Measurements from ENCODE around the gene CENPP.

The CENPP gene

DNA sequence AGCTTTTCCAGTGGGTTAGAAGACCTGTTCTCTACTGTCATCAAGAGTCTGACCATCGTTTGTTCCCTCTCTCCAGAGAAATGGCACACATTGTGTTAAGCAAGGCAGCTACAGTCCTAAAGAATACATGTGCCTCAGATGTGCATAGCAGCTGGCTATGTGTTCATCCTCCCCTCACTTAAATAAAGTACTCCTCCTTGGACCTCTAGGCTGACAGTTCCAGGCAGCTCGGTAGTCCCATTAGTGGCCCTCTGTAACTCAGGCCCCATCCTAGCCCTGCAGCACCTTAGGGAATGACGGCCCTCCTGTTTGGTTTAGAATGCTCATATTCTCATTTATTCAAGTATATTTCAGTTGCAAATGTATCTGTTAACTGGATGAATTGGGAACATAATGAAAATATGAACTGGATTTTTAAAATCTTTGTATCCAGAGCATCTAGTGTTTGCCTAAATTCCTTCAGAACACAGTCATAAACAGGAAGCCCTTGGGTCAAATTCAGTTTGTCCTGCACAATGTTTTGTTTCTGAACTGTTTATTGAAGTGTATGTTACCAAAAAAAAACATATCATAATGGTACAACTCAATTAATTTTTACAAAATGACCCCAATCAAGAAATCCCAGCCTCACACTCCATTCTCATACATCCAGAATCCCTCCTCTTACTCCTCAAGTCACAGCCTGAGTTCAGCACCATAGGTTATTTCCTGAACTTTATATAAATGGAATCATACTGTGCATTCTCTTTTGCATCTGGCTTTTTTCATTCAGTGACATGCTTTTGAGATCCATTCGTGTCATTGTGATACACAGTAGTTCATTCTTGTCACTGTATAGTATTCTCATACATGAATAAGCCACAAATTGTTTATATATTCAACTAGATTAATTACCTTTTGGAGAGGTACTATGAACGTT, 158.1 kb downstream of the CENPP start:
- no peak for DNase-seq

DNA sequence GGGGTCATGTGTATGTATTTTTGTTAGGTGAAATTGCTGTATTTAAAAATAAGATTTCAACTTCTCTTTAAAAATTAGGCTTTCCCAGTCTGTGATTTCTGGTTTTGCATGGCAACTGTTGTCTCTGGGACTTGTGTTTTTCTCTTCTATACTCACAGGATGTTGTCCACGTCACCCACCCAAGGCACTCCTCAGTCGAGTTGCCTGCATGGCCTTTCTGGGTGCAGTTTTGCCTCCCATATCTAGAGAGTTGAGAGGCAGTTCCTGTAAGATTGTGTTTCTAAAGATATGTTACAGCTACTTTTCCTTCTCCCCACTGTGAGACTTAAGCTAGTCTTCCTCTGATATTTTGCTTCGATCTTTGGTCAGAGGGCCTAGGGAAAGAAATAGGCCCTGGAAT, 158.8 kb downstream of the CENPP start:
- DNase-seq, result no peak

DNA sequence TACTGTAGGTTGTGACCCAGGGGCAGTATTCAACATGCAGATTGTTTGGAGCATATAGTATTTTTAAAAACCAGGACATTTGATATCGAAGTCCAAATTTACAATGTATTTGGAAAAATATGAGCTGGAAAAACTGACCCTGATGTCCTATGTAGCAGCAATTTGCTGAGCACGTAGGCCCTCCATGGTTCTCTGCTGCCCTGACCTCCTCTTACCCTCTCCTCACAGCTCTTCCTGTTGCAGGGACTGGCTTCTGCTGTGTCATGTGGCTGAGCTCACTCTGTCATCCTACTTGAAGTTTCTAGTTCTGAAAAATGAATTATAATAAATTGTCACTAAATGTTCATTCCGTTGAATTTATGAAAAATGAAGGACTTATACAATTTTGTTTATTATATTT, 160.6 kb downstream of the CENPP start:
- no peak for DNase-seq

DNA sequence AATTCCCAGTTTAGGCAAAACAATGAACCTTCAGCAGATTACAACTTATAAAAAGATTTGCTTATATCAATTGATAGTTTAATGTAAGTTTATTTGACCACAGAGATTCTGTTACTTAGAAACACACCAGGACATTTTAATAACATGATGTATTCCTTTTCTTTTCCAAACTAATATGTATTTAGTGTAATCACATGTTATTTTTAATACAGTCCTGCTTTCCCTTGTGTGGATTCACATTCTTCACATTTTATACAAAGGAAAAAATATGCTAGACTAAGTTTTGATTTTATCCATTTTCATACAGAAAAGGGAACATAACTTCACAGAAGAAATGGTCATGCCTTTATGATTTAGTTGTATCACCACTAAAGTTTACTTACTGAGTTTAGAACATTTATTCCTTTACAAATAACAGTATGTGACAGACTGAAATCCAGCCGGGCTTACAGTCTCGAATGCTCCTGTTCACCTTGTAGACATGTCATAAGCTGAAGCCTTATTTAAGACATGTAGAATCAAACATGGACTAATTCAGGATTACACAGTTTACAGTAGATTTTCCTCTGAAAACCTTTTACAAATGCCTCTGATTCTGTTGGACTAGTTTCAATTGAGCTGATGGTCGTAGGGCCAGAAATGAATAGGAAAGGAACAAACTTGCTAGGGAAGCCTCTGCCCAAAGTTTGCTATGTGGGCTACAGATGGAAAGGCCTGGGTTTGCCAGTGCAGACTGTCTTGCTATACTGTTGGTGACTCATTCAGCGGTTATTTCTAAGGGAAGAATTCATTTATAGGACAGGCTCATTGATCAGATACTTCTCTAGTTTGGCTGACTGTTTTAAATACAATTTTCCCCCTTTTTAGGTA, 163.2 kb downstream of the CENPP start:
- no peak for DNase-seq

DNA sequence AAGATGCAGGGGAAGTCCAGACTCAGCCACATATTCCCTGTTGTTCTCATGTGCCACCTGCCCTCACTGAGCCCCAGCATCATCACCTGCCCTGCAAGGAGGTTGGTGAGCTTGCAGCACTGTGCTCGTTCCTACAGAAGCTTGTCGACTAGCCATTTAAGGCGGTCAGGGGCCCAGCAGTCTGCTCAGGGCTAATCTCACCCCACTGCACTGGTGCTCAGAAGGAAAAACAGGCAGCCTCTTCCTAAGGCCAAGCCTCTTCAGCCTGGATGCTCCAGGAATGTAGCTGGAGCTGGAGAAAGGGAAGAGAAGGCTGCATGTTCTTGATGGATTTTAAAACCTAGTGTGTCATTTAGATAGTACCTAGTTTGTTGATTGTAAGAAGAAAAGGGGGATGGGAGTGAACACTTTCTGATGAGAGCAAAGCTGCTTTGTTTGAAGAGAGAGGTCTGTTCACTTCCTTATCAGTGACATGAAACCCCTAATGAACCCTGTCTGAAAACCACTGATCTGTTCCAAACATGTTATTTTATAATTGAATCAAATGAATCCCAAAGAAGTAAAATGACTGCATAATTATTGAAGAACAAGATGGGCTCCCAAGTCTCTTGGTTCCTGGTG, 167.1 kb downstream of the CENPP start:
- DNase-seq, result no peak

DNA sequence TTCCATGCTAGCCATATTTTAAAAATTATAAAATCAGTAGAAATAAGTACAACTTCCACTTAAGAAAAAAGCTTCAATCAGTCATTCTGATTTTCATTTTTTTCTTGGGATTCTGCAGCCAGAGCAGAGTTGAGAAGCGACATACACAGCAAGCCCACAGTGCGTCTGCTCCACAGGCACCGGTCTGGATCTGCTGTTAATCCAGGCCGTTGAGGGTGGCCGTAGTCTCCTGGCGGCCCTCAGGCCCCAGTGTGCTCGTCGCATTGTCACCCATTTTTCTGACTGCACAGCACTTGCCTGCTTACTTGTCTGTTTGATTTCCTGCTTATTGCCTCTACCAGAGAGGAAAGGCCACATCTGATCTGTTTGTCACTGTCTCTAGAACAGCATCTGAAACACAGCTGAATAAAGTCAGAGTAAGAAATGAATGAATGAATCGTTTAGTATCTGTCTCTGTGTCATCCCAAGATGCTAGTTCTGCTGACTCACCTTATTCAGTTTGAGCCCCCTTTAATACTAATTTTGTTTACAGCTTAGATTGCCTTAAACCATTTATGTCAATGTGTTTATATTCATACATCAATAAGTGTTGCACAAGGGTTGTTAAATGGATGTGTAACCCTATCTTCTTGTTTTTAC, 168.1 kb downstream of the CENPP start:
- no peak for DNase-seq

DNA sequence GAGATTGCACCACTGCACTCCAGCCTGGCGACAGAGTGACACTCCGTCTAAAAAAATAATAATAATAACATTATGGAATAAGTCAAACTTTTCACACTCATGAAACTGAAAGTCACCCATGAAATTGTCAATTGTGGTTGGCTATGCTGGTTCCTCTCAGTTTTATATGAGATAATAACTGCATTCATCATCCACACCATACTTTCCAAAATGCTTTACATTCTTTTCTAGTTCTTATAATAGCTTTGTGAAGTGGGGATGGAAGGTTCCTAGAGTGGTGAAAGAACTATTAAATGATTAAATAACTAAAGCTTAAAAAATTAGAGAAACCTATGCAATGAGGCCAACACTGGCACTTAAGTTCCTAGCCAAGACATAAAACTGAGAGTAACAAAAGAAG, 169.1 kb downstream of the CENPP start:
- no peak for DNase-seq

DNA sequence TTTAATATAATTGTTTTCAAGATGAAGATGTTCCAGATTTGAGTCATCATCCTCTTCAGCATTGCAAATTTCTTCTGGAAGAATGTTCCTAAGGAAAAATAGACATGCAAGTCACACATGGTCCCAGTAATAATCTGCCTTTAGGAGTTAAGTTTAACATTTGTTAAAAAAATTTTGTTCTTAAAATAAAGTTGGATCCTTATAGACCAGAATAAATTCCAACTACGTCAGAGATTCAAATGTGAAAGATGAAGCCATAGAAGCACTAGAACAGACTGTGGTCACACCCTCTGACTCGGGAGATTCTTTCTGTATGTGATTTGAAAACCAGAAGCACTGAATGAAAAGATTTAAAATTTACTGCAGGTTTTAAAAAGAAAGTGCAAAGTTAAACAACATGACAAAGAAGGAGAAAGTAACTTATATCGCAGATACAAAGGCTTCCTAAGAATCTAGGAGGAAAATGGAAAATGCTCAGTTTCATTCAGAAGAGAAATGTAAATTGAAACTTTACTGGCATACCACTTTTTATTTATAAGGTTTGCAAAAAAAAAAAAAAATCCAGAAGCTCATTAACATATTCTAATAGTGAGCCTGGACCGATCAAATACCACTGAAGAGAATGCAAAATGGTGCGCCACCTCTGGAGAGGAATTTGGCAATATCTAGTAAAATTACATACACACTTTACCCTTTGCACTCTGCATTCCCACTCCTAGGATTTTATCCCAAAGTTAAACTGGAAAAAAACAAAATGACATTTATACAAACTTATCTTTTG, 170.8 kb downstream of the CENPP start:
- no peak for DNase-seq

DNA sequence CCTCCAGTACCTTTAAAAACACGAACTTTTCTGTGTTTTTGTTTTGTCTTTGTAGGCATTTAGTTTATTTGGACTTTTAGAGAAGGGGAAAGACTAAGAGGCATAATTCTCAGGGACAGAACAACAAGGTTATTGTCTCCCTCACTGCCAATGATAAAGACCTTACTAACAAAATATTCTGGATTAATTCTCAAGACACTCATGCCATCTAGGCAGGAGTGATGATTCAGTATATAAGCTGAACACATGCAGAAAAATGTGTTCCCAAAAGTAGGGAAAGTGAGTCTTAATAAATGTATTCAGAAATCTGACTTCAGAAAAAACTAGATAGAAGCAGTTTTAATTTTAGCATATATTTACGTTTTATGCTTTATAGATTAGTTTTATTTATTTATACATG, 173.9 kb downstream of the CENPP start:
- no peak for DNase-seq

DNA sequence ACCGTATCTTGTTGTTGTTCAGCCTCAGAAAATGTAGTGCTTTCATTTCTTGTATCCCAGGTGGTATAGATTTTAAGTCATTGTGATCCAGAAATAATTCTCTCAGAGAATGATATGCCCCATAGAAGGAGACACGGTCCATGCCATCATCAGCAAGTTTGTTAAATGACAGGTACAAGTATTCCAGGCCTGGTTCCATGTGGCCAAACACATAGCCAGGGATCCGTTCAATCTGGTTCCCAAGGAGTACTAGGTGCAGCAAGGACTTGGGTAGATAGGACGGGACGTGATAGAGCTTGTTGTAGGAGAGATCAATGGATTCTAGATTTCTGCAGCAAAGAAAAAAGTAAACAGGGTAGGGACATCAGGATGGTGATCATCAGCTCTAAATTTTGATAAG, 175.0 kb downstream of the CENPP start:
- DNase-seq, result no peak

DNA sequence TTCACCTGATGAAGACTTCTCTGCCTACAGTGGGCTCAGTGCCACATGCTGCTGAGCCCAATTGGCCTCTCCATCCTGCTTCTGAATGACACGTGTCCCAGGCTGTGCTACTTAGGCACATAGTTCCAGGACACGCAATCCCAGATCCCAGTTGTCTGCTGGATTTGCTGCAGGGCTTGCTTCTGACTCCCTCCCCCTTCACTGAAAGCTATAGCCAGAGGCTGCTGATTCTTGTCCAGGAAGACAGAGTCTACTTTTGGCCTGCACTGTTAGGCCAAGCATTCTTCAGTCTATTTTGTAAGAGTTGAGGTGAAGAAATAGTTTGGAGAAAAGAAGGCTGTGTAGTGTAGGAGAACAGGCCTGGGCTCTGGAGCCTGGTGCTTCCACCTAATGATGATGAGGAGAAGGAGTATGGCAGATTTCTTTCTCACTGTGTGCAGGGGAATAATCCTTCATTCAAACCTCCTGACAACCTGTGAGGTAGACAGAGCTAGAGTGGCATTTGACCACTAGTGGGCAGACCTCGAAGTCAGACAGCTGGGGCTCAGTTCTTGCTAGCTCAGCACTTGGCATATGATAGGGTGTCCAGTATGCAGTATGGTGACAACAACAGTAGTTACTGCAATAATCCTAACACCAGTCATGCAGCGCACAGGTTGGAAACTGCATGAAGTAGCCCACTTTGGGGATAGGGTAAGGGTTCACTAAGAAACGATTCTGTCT, 176.1 kb downstream of the CENPP start:
- DNase-seq, result no peak

DNA sequence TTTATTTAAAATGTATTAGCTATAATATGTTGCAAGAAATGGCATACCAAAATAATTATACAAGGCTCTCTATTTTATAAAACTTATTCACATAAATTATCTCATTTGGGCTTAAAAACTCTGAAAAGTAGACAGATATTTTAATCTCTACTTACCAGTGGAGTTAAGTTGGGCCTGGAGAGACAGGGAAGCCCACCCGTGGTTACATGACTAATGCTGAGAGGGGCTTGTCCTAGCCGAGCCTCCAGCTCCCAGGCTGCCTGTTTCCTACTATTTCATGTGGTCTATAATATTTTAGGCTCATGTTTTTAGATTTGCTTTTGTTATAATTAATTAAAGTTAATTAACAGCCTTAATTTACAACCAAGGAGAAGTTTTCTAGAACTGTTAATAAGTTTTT, 177.4 kb downstream of the CENPP start:
- no peak for DNase-seq

DNA sequence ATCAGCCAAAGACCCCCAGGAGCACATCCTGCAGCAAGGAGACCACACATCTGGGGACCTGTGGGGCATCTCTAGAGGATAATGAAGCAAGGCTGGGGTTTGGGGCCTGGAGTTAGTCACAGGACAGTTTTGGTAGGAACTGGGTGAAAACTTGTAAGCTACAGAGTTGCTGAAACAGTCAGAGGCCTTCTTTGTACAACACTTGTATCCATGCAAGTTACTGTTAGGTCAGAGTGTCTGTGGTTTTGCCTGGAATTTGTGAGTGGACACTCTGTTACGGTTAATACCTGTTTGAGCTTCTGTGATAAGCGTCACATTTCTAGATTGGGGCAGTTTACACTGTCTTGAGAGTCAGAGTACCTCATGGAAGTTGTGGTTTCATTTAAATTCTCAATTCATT, 179.1 kb downstream of the CENPP start:
- DNase-seq, result no peak

DNA sequence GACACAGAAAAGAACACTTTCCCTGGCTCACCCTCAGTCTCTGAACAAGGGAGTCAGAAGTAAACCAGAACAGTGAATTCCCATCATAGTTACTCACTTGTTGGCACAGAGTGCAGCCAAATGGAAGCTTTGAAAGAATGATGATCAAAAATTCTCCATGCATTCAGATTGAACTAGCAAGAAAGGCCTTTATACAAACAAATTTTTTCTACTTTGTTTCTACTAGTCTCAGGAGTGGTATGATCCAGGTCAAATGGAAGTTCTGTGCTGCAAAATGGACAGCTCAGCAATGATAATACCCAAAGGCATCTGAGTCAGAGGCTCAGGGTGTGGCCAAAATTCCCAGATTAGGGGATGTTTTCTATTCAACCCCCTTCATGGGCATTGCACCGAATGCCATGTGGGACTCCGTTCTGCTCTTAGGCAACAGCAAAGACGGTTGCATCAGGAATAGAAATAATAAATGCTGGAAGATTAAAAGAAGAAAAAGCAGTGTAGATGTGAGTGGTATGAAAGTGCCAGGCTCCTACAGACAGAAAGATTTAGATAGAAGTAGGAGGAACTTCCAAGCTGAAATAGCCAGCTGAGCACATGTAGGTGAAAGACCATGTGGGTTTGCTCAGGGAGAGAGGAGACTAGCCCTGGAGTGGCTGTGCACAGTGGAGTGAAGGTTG, 180.6 kb downstream of the CENPP start:
- DNase-seq, result no peak

DNA sequence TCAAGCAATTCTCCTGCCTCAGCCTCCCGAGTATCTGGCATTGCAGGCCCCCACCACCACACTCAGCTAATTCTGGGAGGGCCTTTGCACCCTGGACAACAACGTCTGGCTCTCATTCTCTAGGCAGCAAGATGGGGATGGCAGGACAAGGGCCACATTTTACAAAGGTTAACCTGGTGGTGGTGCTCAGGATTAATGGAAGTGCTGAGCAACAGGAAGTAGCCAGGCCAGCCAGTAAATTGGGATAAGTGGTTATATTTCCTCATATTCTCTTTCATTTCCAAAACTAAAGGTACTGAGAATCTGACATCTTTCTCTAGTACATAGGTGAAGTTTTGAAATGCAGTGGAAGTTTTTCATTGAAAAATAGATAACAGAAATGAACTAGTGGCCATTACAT, 181.3 kb downstream of the CENPP start:
- no peak for DNase-seq

DNA sequence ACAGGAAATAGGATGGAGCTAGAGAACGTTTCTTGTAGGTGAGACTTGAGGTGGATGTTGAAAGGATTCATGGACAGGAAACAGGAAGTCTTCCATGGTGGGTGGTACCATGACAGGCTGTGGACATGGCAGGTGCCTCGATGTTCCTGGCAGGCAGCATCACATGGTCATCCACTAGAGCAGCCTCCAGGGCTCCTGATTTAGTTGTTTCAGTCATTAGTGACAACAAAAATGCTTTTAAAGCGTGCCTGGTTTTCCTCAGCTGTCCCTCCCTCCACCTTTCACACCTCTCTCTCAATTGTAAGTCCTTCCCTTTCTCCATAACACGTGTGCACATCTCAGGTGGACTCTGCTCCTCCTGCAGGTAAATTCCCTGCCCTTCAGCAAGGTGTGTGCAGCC, 181.7 kb downstream of the CENPP start:
- DNase-seq, result no peak

DNA sequence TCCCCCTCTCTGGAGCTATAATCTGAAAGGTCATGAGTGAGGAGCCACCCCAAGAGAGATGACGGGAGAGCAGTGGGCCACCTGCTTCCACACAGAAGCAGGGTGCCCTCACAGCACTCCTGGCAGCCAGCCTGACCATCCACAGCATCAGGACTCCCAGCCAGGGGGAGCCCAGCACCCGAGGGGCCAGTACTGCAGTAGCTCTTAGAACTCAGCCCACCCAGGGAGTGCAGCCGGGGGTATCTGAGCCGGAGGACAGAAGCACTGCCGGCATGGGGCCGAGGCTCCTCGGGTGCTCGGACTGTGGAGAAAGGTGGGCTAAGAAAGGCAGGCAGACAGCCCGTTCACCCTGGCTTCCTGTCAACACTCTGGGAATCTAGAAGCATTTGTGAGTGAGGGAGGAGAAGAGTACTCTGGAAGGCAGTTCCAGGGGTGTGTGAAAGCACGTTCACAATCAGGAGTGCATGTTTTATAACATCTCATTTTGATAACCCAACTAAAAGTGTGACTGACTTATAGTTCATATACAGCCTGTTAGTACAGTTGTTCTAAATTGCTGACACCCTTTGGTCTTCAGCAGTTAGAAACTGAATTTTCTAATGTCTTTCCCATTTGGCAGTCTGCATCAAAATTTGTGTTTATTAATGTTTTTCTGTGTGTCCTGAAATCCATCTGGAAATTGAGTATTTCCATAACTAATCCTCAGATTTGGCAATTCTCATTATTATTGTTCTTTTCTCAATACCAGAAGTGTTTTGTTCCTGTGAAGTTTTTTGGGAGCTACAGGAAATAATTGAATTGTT, 182.5 kb downstream of the CENPP start:
- DNase-seq, result no peak

DNA sequence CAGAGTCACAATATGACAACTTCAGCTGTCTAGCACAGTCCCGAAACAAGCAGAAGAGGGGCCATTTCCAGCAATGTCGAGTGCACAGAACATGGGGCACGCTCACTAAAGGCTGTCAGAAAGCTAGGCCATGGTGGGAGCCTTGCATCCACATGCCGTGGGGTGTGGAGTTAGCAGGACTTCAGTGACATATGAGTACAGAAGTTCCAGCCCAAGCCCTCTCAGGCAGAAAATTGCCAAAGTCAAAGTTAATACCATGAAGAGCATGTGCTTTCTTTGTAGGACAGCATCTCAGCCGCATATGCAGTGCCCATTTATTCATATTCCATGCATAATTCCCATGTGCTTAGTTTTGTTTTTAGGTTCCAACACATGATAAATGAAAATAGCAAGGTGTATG, 183.3 kb downstream of the CENPP start:
- no peak for DNase-seq

DNA sequence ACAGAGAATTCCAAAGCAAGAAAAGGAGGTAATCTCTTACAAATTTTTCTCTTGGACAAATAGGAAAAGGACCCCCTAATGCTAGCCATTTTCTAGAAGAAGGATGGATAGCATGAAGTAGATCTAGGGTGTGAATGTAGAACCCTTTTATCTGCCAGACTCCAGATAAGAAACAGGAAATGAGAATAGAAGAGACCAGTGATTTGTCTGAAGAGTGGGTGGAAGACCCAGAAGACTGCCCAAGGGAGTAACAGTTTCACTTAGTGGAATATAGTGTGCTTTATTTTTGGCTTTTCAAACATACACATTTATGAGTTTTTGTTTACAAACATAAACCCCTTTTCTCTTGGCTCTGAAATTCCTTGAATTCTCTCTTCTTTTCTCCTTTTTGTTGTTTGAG, 185.0 kb downstream of the CENPP start:
- DNase-seq, result no peak

DNA sequence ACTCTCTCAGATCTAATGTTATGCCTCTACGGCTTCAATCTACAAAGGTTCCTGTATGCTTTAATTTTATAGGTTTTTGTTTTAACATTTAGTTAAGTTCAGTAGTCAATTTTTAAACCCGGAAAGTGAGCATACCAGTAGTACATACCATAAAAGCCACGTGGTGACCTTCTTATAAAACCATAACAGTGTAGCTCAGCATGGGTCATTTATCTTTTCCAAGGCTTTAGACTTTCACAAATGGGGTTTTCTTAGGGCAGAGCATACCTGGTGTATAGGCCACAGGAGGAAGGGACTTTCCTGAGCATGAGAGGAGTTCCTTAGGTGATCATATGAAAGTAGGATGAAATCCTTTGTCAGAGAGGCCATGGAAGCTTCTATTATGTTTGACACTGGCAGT, 186.9 kb downstream of the CENPP start:
- DNase-seq, result no peak

Measured in NCI-H1105 treated with DMSO at 0.1 percent for 48 hours (cell line).